ENCODE data around the gene EVI2B.

DNA sequence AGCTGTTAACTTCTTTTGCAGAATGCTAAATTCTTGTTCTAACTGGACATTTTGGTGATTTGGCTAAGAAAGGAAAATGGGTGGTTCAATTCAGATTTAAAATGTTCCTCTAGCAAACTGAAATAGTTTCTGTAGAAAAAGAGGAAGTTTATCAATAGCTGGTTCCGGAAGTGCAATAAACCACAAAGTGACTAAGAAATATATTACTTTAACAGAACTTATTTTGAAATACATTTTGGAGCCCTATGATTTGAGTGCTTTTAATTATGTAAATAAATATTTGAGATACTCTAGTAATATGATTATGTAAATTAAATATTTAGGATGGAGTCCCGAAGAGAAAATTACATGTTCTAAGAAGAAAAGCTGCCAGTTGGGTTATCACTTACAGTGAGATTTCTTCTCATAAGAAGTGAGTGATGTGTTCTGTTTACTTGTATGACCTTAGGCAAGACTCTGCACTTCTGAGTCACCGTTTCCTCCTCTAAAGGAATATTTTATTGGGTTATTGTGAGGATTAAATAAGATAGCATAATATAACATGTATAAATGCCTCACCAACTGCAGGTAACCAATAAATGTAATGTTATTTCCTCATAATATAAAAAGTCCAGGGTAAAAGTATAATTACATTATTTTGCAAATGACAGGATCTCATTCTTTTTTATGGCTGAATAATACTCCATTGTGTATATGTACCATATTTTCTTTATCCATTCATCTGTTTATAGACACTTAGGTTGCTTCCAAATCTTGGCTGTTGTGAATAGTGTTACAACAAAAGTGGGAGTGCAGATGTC, at the start of gene EVI2B:
- TF ChIP-seq, protein P1, sequence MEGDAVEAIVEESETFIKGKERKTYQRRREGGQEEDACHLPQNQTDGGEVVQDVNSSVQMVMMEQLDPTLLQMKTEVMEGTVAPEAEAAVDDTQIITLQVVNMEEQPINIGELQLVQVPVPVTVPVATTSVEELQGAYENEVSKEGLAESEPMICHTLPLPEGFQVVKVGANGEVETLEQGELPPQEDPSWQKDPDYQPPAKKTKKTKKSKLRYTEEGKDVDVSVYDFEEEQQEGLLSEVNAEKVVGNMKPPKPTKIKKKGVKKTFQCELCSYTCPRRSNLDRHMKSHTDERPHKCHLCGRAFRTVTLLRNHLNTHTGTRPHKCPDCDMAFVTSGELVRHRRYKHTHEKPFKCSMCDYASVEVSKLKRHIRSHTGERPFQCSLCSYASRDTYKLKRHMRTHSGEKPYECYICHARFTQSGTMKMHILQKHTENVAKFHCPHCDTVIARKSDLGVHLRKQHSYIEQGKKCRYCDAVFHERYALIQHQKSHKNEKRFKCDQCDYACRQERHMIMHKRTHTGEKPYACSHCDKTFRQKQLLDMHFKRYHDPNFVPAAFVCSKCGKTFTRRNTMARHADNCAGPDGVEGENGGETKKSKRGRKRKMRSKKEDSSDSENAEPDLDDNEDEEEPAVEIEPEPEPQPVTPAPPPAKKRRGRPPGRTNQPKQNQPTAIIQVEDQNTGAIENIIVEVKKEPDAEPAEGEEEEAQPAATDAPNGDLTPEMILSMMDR (conservative IDR thresholded peaks at IDR 0.05 in 1 of 2, IDR thresholded peaks at IDR 0.05 in 1 of 2; ENCODE audit: extremely low read depth in 1 of 2, insufficient read depth in 1 of 2, low read depth in 1 of 2, low read length in 2 of 2) = no peak
- TF ChIP-seq EZH2 (IDR thresholded peaks at IDR 0.05; ENCODE audit: borderline replicate concordance, low read length) = no peak

Measured in mammary epithelial cell (primary cell).